DOHH2 (cell line): Measurements from ENCODE around the gene HSPB7.

Experiments used
- CTCF ChIP-seq: fragments of 200-600 bp; sonication (generic); IDR thresholded peaks from one replicate; pipeline ENCODE4 v1.5.1; 2014; ENCODE audit warnings: antibody characterized with exemption, mild to moderate bottlenecking, low read depth, low read length; ENCODE audit not compliant: poor library complexity, severe bottlenecking
- EZH2phosphoT487 ChIP-seq: fragments of 200-600 bp; sonication (generic); IDR thresholded peaks from 2 replicates; pipeline ENCODE4 v1.6.1; 2017; ENCODE audit warnings: borderline replicate concordance, mild to moderate bottlenecking, antibody characterized with exemption, low read length, moderate library complexity, mixed read lengths

GRCh38 chr1:16047791-16048475 lies 30.1 kb upstream of the HSPB7 start:
- TF ChIP-seq CTCF (no peak), EZH2phosphoT487 (no peak)
